GM18505 (cell line): ENCODE measurements around the gene PTGER2.

ENCODE experiments used
- ATAC-seq: cut with Tn5 transposase; IDR thresholded peaks from one replicate; pipeline ENCODE4 v1.9.1; 2021; ENCODE audit not compliant: unreplicated experiment
- POLR2A ChIP-seq: IDR thresholded peaks from 4 replicates; pipeline ENCODE4 v1.6.1; 2011; ENCODE audit warnings: borderline replicate concordance; ENCODE audit not compliant: insufficient read depth, insufficient read length; ENCODE audit errors: extremely low read depth

Gene PTGER2

DNA sequence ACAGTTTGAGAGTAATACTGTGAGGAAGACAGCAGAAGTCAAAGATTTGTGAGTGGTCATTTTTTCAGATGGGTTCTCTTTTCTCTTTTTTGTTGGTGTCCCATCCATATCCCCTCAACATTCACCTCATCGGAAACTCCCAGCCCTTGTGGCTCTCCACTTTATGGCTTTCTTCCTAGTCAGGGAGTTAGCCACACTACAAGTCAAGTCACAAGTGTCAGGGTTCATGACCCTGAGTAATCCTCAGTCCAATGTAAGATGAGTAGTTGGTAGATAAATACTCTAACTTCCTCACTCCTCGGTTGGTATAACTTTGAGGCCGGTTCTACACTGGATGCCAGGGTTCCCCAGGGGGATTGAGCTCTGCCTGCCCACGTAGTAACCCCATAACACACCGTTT lies 41.4 kb downstream of the PTGER2 start:
- no peak for ATAC-seq
- no peak for TF ChIP-seq POLR2A

DNA sequence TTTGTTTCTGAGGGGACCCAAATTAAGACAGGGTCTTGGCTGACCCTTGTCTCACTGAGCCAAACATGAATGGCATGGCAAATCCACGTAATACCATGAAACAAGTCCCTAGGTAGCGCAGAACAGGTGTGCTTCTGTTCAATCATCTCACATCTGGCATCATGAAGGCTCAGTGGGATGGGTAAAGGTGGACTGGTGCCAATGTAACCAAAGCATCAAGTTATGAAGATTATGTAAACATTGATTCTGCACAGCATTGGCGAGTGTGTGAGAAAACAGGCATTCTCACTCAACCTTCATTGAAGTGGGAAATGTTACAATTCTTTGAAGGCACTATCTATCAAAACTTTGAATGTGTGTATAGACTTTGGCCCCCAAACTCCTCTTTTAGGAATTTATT lies 41.9 kb downstream of the PTGER2 start:
- ATAC-seq: no peak
- TF ChIP-seq POLR2A: no peak

DNA sequence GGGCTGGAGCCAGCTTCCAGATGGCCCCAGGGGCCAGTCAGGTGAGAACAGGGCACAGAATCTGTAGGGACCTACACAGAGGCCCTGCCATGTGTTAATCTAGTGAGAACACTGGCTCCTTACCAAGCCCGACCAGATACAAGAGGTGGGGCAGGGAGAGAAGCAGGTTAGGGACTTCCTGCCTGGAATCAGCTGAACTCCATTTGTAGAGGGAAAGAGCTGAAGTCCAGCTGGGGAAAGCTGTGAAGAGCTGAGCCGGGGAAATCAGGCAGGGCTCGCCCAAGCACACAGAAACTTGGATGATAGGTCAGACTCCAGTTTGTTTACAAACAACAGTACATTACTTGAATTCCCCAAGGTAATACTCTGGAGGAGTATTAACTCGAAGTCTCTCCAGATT lies 46.7 kb downstream of the PTGER2 start:
- no peak for TF ChIP-seq POLR2A
- no peak for ATAC-seq

GRCh38 chr14:52363041-52363704 lies 49.1 kb downstream of the PTGER2 start:
- no peak for ATAC-seq
- TF ChIP-seq POLR2A: no peak

DNA sequence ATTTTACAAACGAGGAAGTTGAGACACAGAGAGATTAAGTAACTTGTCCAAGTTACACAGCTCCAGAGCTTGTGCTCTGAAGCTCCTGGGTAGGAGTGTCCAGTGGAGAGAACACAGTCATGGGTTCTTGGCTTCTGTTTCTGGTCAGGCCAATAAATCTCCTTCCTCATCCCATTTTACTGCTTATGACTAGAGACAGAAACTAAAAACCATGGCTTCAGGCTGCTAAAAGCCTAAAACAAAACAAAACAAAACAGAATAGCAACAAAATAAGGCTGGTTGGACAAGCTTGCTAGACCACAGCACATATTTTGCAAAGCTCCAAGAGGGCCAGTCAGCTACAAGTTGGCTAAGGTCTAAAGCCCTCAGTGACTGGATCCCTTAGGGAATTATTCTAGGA lies 49.8 kb downstream of the PTGER2 start:
- no peak for TF ChIP-seq POLR2A
- no peak for ATAC-seq

GRCh38 chr14:52365071-52365470 lies 51.0 kb downstream of the PTGER2 start:
- TF ChIP-seq POLR2A: no peak
- ATAC-seq: no peak

- ATAC-seq: no peak
- no peak for TF ChIP-seq POLR2A
These were observed 52.7 kb downstream of the PTGER2 start for GRCh38 chr14:52366796-52367315.

- TF ChIP-seq POLR2A: no peak
- ATAC-seq: no peak
These were observed 55.2 kb downstream of the PTGER2 start for GRCh38 chr14:52369305-52369801.

GRCh38 chr14:52370406-52370935 lies 56.4 kb downstream of the PTGER2 start:
- TF ChIP-seq POLR2A: no peak
- ATAC-seq: no peak

- ATAC-seq: no peak
- TF ChIP-seq POLR2A: no peak
These were observed 63.8 kb downstream of the PTGER2 start for GRCh38 chr14:52377940-52378339.
